ENCODE data around the gene UVRAG. TPM values are rescaled to one million over a fixed set of nuclear protein-coding genes. Genes with fewer than 3 reads are reported as not detected.
A peak's percentile ranks its signal among the peaks of the same experiment; 100 is the strongest.

Gene UVRAG
- total and polyA plus RNA-seq, 2 of the 13 experiments (the other 11 are each of a cell fraction or from before 2014, with no cell fraction given), result 9.7 to 17.3 TPM

GRCh38 chr11:76152086-76152681, 337.2 kb downstream of the UVRAG start (continued):
- TF ChIP-seq HES4 (CRISPR knock-in tag; IDR thresholded peaks at IDR 0.05; ENCODE audit: borderline replicate concordance) (no peak), SPEN (CRISPR knock-in tag; IDR thresholded peaks at IDR 0.05; ENCODE audit: low read depth) (no peak), ZNF138 (CRISPR knock-in tag; IDR thresholded peaks at IDR 0.05; ENCODE audit: low read depth) (no peak), MTF2 (CRISPR knock-in tag; IDR thresholded peaks at IDR 0.05; ENCODE audit: borderline replicate concordance) (0 out of 2 replicates have a peak, but pooled peaks have one; percentile 45), ZNF75D (CRISPR knock-in tag; IDR thresholded peaks at IDR 0.05; ENCODE audit: borderline replicate concordance) (no peak), ZNF292 (CRISPR knock-in tag; IDR thresholded peaks at IDR 0.05; ENCODE audit: borderline replicate concordance, low read depth) (no peak), ZC3H13 (CRISPR knock-in tag; IDR thresholded peaks at IDR 0.05) (no peak), FOXO1 (CRISPR knock-in tag; IDR thresholded peaks at IDR 0.05) (no peak), ZNF766 (CRISPR knock-in tag; IDR thresholded peaks at IDR 0.05; ENCODE audit: borderline replicate concordance) (no peak), CEBPG (CRISPR knock-in tag; IDR thresholded peaks at IDR 0.05) (no peak), STAG1 (CRISPR knock-in tag; IDR thresholded peaks at IDR 0.05) (peak; percentile 85), MYC (CRISPR knock-in tag; IDR thresholded peaks at IDR 0.05; ENCODE audit: borderline replicate concordance) (peak; percentile 53; the same call in 1 of the 2 replicates), ZSCAN30 (CRISPR knock-in tag; IDR thresholded peaks at IDR 0.05) (no peak), ZFP90 (CRISPR knock-in tag; IDR thresholded peaks at IDR 0.05; ENCODE audit: borderline replicate concordance) (peak; percentile 56; the same call in 1 of the 2 replicates), HMG20A (CRISPR knock-in tag; IDR thresholded peaks at IDR 0.05; ENCODE audit: borderline replicate concordance) (0 out of 2 replicates have a peak, but pooled peaks have one; percentile 25), MTA3 (CRISPR knock-in tag; IDR thresholded peaks at IDR 0.05) (no peak), MTF1 (CRISPR knock-in tag; IDR thresholded peaks at IDR 0.05) (no peak), JARID2 (CRISPR knock-in tag; IDR thresholded peaks at IDR 0.05; ENCODE audit: insufficient replicate concordance) (no peak)
- TF ChIP-seq, protein P1, sequence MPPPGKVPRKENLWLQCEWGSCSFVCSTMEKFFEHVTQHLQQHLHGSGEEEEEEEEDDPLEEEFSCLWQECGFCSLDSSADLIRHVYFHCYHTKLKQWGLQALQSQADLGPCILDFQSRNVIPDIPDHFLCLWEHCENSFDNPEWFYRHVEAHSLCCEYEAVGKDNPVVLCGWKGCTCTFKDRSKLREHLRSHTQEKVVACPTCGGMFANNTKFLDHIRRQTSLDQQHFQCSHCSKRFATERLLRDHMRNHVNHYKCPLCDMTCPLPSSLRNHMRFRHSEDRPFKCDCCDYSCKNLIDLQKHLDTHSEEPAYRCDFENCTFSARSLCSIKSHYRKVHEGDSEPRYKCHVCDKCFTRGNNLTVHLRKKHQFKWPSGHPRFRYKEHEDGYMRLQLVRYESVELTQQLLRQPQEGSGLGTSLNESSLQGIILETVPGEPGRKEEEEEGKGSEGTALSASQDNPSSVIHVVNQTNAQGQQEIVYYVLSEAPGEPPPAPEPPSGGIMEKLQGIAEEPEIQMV (CRISPR knock-in tag; IDR thresholded peaks at IDR 0.05; ENCODE audit: low read depth), result no peak
- TF ChIP-seq, protein P2, sequence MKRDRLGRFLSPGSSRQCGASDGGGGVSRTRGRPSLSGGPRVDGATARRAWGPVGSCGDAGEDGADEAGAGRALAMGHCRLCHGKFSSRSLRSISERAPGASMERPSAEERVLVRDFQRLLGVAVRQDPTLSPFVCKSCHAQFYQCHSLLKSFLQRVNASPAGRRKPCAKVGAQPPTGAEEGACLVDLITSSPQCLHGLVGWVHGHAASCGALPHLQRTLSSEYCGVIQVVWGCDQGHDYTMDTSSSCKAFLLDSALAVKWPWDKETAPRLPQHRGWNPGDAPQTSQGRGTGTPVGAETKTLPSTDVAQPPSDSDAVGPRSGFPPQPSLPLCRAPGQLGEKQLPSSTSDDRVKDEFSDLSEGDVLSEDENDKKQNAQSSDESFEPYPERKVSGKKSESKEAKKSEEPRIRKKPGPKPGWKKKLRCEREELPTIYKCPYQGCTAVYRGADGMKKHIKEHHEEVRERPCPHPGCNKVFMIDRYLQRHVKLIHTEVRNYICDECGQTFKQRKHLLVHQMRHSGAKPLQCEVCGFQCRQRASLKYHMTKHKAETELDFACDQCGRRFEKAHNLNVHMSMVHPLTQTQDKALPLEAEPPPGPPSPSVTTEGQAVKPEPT (CRISPR knock-in tag; IDR thresholded peaks at IDR 0.05; ENCODE audit: low read depth), result no peak
- TF ChIP-seq, protein P3, sequence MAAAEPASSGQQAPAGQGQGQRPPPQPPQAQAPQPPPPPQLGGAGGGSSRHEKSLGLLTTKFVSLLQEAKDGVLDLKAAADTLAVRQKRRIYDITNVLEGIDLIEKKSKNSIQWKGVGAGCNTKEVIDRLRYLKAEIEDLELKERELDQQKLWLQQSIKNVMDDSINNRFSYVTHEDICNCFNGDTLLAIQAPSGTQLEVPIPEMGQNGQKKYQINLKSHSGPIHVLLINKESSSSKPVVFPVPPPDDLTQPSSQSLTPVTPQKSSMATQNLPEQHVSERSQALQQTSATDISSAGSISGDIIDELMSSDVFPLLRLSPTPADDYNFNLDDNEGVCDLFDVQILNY (CRISPR knock-in tag; conservative IDR thresholded peaks at IDR 0.05), result peak; percentile 84
- TF ChIP-seq, protein P4, sequence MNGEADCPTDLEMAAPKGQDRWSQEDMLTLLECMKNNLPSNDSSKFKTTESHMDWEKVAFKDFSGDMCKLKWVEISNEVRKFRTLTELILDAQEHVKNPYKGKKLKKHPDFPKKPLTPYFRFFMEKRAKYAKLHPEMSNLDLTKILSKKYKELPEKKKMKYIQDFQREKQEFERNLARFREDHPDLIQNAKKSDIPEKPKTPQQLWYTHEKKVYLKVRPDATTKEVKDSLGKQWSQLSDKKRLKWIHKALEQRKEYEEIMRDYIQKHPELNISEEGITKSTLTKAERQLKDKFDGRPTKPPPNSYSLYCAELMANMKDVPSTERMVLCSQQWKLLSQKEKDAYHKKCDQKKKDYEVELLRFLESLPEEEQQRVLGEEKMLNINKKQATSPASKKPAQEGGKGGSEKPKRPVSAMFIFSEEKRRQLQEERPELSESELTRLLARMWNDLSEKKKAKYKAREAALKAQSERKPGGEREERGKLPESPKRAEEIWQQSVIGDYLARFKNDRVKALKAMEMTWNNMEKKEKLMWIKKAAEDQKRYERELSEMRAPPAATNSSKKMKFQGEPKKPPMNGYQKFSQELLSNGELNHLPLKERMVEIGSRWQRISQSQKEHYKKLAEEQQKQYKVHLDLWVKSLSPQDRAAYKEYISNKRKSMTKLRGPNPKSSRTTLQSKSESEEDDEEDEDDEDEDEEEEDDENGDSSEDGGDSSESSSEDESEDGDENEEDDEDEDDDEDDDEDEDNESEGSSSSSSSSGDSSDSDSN (CRISPR knock-in tag; IDR thresholded peaks at IDR 0.05), result no peak
- TF ChIP-seq, protein P5, sequence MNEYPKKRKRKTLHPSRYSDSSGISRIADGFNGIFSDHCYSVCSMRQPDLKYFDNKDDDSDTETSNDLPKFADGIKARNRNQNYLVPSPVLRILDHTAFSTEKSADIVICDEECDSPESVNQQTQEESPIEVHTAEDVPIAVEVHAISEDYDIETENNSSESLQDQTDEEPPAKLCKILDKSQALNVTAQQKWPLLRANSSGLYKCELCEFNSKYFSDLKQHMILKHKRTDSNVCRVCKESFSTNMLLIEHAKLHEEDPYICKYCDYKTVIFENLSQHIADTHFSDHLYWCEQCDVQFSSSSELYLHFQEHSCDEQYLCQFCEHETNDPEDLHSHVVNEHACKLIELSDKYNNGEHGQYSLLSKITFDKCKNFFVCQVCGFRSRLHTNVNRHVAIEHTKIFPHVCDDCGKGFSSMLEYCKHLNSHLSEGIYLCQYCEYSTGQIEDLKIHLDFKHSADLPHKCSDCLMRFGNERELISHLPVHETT (CRISPR knock-in tag; conservative IDR thresholded peaks at IDR 0.05), result no peak

Data from HepG2 (cell line).